ENCODE data around the gene BAHCC1. TPM values are rescaled to one million over a fixed set of nuclear protein-coding genes. Genes with fewer than 3 reads are reported as not detected.

BAHCC1 gene
- total and polyA plus RNA-seq, 2 of the 4 experiments (the other 2 are of a cell fraction): 0.36 to 7.8 TPM

DNA sequence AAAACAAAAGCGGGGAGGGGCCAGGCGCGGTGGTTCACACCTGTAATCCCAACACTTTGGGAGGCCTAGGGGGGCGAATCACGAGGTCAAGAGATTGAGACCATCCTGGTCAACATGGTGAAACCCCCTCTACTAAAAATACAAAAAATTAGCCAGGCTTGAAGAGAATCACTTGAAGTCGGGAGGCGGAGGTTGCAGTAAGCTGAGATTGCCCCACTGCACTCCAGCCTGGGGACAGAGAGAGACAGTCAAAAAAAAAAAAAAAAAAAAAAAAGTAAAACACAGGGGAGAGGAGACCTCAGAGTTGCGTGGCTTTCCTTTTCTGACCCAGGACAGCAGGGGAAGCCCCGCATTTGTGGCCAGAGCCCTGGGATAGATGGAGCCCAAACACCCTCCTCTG is 97.4 kb downstream of the BAHCC1 start:
- H3K4me1 ChIP-seq (ENCODE audit: control insufficient read depth, insufficient read depth, low read length): peaks cover 2% of the 10 kb centered on the region; the same call in 1 of the 2 replicates
- H3K4ac ChIP-seq (ENCODE audit: low read depth, low read length): no peak overlapping the region
- H3K14ac ChIP-seq (replicated peaks; ENCODE audit: low read depth, low read length): no peak overlapping the region
- no peak overlapping the region for H2BK5ac ChIP-seq (ENCODE audit: low read depth, low read length, poor library complexity, severe bottlenecking)
- no peak overlapping the region for H3K4me3 ChIP-seq (ENCODE audit: insufficient read depth, low read depth, low read length)
- POLR2A ChIA-PET (ENCODE audit: unreplicated experiment): interaction anchor here (0.6 kb wide), 2 partner anchors 11 to 358 kb away, joined by 6 read pairs; no protein-coding TSS in a partner anchor
- peaks cover 20% of the 10 kb centered on the region for H3K27me3 ChIP-seq (ENCODE audit: control insufficient read depth, insufficient read depth, low read length)
- no peaks in the 10 kb centered on the region; the same call in 1 of the 2 replicates for H3K9me1 ChIP-seq (ENCODE audit: insufficient read depth, low read length)
- no TSS peak for BruUV-seq (replicated peaks)
- H3K27ac ChIP-seq (ENCODE audit: insufficient read depth, low read length): no peak overlapping the region
- H3K56ac ChIP-seq (ENCODE audit: extremely low read depth, insufficient read depth, low read length): no peak overlapping the region
- WGBS, 2 experiments (ENCODE audit: extremely low coverage in 2 of 2, insufficient read length in 1 of 2): no CpG with 5 or more reads among the region's 9 CpGs
- intact Hi-C loops (cut with micrococcal nuclease) (no loop called here), dilution Hi-C loops (cut with HindIII; ENCODE audit: low sequenced_read_pairs, unreplicated experiment) (no loop called here), in situ Hi-C loops (cut with MboI; ENCODE audit: low sequenced_read_pairs) (no loop called here)
- no peak overlapping the region for H2AK9ac ChIP-seq (replicated peaks; ENCODE audit: low read depth, low read length, poor library complexity)
- TF ChIP-seq RFX5 (IDR thresholded peaks at IDR 0.05; ENCODE audit: low read depth, low read length): no peak
- TF ChIP-seq MXI1 (IDR thresholded peaks at IDR 0.05; ENCODE audit: borderline replicate concordance, low read depth, low read length): no peak
- TF ChIP-seq, protein P1, sequence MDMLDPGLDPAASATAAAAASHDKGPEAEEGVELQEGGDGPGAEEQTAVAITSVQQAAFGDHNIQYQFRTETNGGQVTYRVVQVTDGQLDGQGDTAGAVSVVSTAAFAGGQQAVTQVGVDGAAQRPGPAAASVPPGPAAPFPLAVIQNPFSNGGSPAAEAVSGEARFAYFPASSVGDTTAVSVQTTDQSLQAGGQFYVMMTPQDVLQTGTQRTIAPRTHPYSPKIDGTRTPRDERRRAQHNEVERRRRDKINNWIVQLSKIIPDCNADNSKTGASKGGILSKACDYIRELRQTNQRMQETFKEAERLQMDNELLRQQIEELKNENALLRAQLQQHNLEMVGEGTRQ (IDR thresholded peaks at IDR 0.05; ENCODE audit: low read depth, low read length): no peak
- no peak for TF ChIP-seq FOS (IDR thresholded peaks at IDR 0.05; ENCODE audit: low read depth, low read length)
- no peak for TF ChIP-seq MAZ (IDR thresholded peaks at IDR 0.05; ENCODE audit: borderline replicate concordance, low read depth, low read length)
- TF ChIP-seq NFE2L2 (IDR thresholded peaks at IDR 0.05; ENCODE audit: low read depth, low read length): no peak
- TF ChIP-seq MAFK (IDR thresholded peaks at IDR 0.05; ENCODE audit: low read depth, low read length): no peak
- no peak for TF ChIP-seq SMC3 (IDR thresholded peaks at IDR 0.05; ENCODE audit: low read depth, low read length)
- TF ChIP-seq RAD21 (IDR thresholded peaks at IDR 0.05; ENCODE audit: low read length): no peak
- TF ChIP-seq, protein P2, sequence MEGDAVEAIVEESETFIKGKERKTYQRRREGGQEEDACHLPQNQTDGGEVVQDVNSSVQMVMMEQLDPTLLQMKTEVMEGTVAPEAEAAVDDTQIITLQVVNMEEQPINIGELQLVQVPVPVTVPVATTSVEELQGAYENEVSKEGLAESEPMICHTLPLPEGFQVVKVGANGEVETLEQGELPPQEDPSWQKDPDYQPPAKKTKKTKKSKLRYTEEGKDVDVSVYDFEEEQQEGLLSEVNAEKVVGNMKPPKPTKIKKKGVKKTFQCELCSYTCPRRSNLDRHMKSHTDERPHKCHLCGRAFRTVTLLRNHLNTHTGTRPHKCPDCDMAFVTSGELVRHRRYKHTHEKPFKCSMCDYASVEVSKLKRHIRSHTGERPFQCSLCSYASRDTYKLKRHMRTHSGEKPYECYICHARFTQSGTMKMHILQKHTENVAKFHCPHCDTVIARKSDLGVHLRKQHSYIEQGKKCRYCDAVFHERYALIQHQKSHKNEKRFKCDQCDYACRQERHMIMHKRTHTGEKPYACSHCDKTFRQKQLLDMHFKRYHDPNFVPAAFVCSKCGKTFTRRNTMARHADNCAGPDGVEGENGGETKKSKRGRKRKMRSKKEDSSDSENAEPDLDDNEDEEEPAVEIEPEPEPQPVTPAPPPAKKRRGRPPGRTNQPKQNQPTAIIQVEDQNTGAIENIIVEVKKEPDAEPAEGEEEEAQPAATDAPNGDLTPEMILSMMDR (conservative IDR thresholded peaks at IDR 0.05; ENCODE audit: low read depth, low read length): no peak
- TF ChIP-seq POLR2A (IDR thresholded peaks at IDR 0.05; ENCODE audit: low read depth, low read length): no peak
- no peak for TF ChIP-seq RCOR1 (IDR thresholded peaks at IDR 0.05; ENCODE audit: insufficient replicate concordance, low read length)
- H3K4me2 ChIP-seq (ENCODE audit: low read depth, low read length): no peak overlapping the region
- no peak overlapping the region for H2AFZ ChIP-seq (replicated peaks; ENCODE audit: low read length, poor library complexity)
- no peaks in the 10 kb centered on the region for H3K9me3 ChIP-seq (ENCODE audit: control insufficient read depth, insufficient read depth, low read length)
- no peak overlapping the region for H4K5ac ChIP-seq (ENCODE audit: low read depth, low read length)
- peaks cover 0 to 2% of the 10 kb centered on the region in 2 experiments; a peak in 1 of 4 replicates for H3K79me1 ChIP-seq (ENCODE audit: low read depth in 1 of 2, low read length in 2 of 2)
- no peak for ATAC-seq (ENCODE audit: low read depth)
- DNase-seq: no peak
- no peak overlapping the region for H2BK20ac ChIP-seq (ENCODE audit: low read depth, low read length)
- H4K8ac ChIP-seq (ENCODE audit: low read depth in 2 of 2, low read length in 2 of 2): no peak overlapping the region
- H4K91ac ChIP-seq (ENCODE audit: insufficient read depth, low read depth, low read length): no peak overlapping the region
- H2BK120ac ChIP-seq (ENCODE audit: low read depth, low read length): no peak overlapping the region
- no peak overlapping the region for H3K23ac ChIP-seq (ENCODE audit: low read depth, low read length)
- no peaks in the 10 kb centered on the region for H3K36me3 ChIP-seq (ENCODE audit: control insufficient read depth, insufficient read depth, low read length)
- H2AK5ac ChIP-seq (ENCODE audit: low read depth, low read length): no peak overlapping the region
- H4K20me1 ChIP-seq (ENCODE audit: insufficient read depth, low read length): no peaks in the 10 kb centered on the region
- no peak overlapping the region for H2BK15ac ChIP-seq (ENCODE audit: low read depth, low read length)
- H3K9ac ChIP-seq (ENCODE audit: low read depth, low read length): no peak overlapping the region
- CTCF ChIA-PET: no interaction called here
- H3K18ac ChIP-seq (ENCODE audit: low read depth, low read length): no peak overlapping the region
